H9 (cell line): ENCODE data around the gene DLK2. TPM values are rescaled to one million over a fixed set of nuclear protein-coding genes. Genes with fewer than 3 reads are reported as not detected.

Source experiments
- DNase-seq: peaks from one replicate; pipeline ENCODE4 v3.0.0-alpha.2; 2017
- H2AFZ ChIP-seq: one replicate; pipeline ENCODE4 v1.6.1; 2013; ENCODE audit warnings: mild to moderate bottlenecking, low read length, control low read depth, moderate library complexity
- H2AK5ac ChIP-seq: 2 replicates; pipeline ENCODE4 v1.6.1; 2013; ENCODE audit warnings: low read length, control low read depth, mixed read lengths; ENCODE audit not compliant: insufficient read length
- H2BK120ac ChIP-seq: one replicate; pipeline ENCODE4 v1.6.1; 2013; ENCODE audit warnings: low read depth, mild to moderate bottlenecking, low read length, control low read depth, inconsistent platforms; ENCODE audit not compliant: poor library complexity, severe bottlenecking
- H2BK12ac ChIP-seq: 2 replicates; pipeline ENCODE4 v1.6.1; 2013; ENCODE audit warnings: low read length, control low read depth, mixed read lengths, low read depth; ENCODE audit not compliant: insufficient read length
- H2BK15ac ChIP-seq: 2 replicates; pipeline ENCODE4 v1.6.1; 2013; ENCODE audit warnings: low read depth, low read length, control low read depth
- H2BK20ac ChIP-seq: one replicate; pipeline ENCODE4 v1.6.1; 2013; ENCODE audit warnings: low read depth, mild to moderate bottlenecking, low read length, control low read depth, inconsistent platforms; ENCODE audit not compliant: poor library complexity, severe bottlenecking
- H2BK5ac ChIP-seq: 2 replicates; pipeline ENCODE4 v1.6.1; 2013; ENCODE audit warnings: low read length, control low read depth, mixed read lengths; ENCODE audit not compliant: insufficient read length
- H3K14ac ChIP-seq: 2 replicates; pipeline ENCODE4 v1.6.1; 2013; ENCODE audit warnings: low read length, control low read depth; ENCODE audit not compliant: insufficient read depth
- H3K18ac ChIP-seq: 2 replicates; pipeline ENCODE4 v1.6.1; 2013; ENCODE audit warnings: low read depth, mild to moderate bottlenecking, mixed read lengths, low read length, control low read depth; ENCODE audit not compliant: insufficient read length
- H3K23ac ChIP-seq: 2 replicates; pipeline ENCODE4 v1.6.1; 2013; ENCODE audit warnings: low read length, control low read depth, mixed read lengths, low read depth; ENCODE audit not compliant: insufficient read length
- H3K23me2 ChIP-seq: 2 replicates; pipeline ENCODE4 v1.6.1; 2013; ENCODE audit warnings: low read depth, mild to moderate bottlenecking, mixed read lengths, low read length, control low read depth; ENCODE audit not compliant: insufficient read length, poor library complexity, severe bottlenecking
- H3K27ac ChIP-seq: 2 replicates; pipeline ENCODE4 v1.5.1; 2013; ENCODE audit warnings: low read length, control low read depth, mixed read lengths, low read depth; ENCODE audit not compliant: insufficient read length
- H3K27me3 ChIP-seq: 2 replicates; pipeline ENCODE4 v1.6.1; 2013; ENCODE audit warnings: low read length, control low read depth, inconsistent platforms; ENCODE audit not compliant: insufficient read depth
- H3K4ac ChIP-seq: 2 replicates; pipeline ENCODE4 v1.6.1; 2013; ENCODE audit warnings: low read depth, mild to moderate bottlenecking, control low read depth, inconsistent platforms, low read length, moderate library complexity
- H3K4me1 ChIP-seq: 2 replicates; pipeline ENCODE4 v1.6.1; 2013; ENCODE audit warnings: low read length, control low read depth, inconsistent platforms; ENCODE audit not compliant: insufficient read depth
- H3K4me2 ChIP-seq: 2 replicates; pipeline ENCODE4 v1.6.1; 2013; ENCODE audit warnings: low read length, control low read depth, mixed read lengths; ENCODE audit not compliant: insufficient read length, insufficient read depth
- H3K56ac ChIP-seq: 2 replicates; pipeline ENCODE4 v1.6.1; 2013; ENCODE audit warnings: low read depth, mild to moderate bottlenecking, mixed read lengths, low read length, control low read depth; ENCODE audit not compliant: insufficient read length
- H3K79me1 ChIP-seq: 2 replicates; pipeline ENCODE4 v1.6.1; 2013; ENCODE audit warnings: low read depth, mild to moderate bottlenecking, moderate library complexity, low read length, control low read depth, inconsistent platforms; ENCODE audit not compliant: insufficient read depth, poor library complexity, severe bottlenecking
- H3K79me2 ChIP-seq: 2 replicates; pipeline ENCODE4 v1.6.1; 2013; ENCODE audit warnings: low read length, control low read depth, inconsistent platforms; ENCODE audit not compliant: insufficient read depth
- H3K9ac ChIP-seq: 2 replicates; pipeline ENCODE4 v1.6.1; 2013; ENCODE audit warnings: low read length, control low read depth, mixed read lengths; ENCODE audit not compliant: insufficient read length; ENCODE audit errors: extremely low read depth
- H3K9me3 ChIP-seq: one replicate; pipeline ENCODE4 v1.6.1; 2013; ENCODE audit warnings: low read depth, low read length, inconsistent platforms; ENCODE audit not compliant: control insufficient read depth
- H3T11ph ChIP-seq: one replicate; pipeline ENCODE4 v1.6.1; 2013; ENCODE audit warnings: mild to moderate bottlenecking, low read length, control low read depth, inconsistent platforms
- H4K20me1 ChIP-seq: one replicate; pipeline ENCODE4 v1.6.1; 2013; ENCODE audit not compliant: control insufficient read depth, insufficient read length, insufficient read depth
- H4K5ac ChIP-seq: 2 replicates; pipeline ENCODE4 v1.6.1; 2013; ENCODE audit warnings: low read depth, mild to moderate bottlenecking, mixed read lengths, low read length, control low read depth; ENCODE audit not compliant: insufficient read length
- H4K8ac ChIP-seq: replicated peaks from 2 replicates; pipeline ENCODE4 v1.6.1; 2013; ENCODE audit warnings: low read length, control low read depth, mixed read lengths, low read depth; ENCODE audit not compliant: insufficient read length
- H4K91ac ChIP-seq: 2 replicates; pipeline ENCODE4 v1.6.1; 2013; ENCODE audit warnings: low read depth, mild to moderate bottlenecking, moderate library complexity, mixed read lengths, low read length, control low read depth; ENCODE audit not compliant: insufficient read length
- H3K27ac Mint-ChIP-seq, 3 experiments: 2 replicates in 2 of 3; 3 replicates in 1 of 3; pipeline ENCODE4 v1.8.0; 2020 to 2021; ENCODE audit warnings: mixed read lengths in 3 of 3, mild to moderate bottlenecking in 1 of 3, moderate library complexity in 1 of 3
- H3K27me3 Mint-ChIP-seq: 2 replicates; pipeline ENCODE4 v1.8.0; 2021; ENCODE audit warnings: low read depth, mild to moderate bottlenecking, moderate library complexity, mixed read lengths
- H3K36me3 Mint-ChIP-seq, 3 experiments: 2 replicates in 2 of 3; 3 replicates in 1 of 3; pipeline ENCODE4 v1.8.0; 2020 to 2021; ENCODE audit warnings: low read depth in 3 of 3, mixed read lengths in 3 of 3; ENCODE audit not compliant: insufficient read depth in 1 of 3
- H3K4me1 Mint-ChIP-seq, 2 experiments: 2 replicates each; pipeline ENCODE4 v1.8.0; 2020; ENCODE audit warnings: mixed read lengths in 2 of 2
- H3K4me3 Mint-ChIP-seq, 2 experiments: 2 replicates in 1 of 2; 3 replicates in 1 of 2; pipeline ENCODE4 v1.8.0; 2020 to 2021; ENCODE audit warnings: mild to moderate bottlenecking in 2 of 2, mixed read lengths in 2 of 2, moderate library complexity in 1 of 2
- H3K9me3 Mint-ChIP-seq, 2 experiments: 2 replicates in 1 of 2; 3 replicates in 1 of 2; pipeline ENCODE4 v1.8.0; 2020; ENCODE audit warnings: mild to moderate bottlenecking in 2 of 2, mixed read lengths in 2 of 2, moderate library complexity in 1 of 2
- CTCF ChIP-seq: fragments of 200-600 bp; sonication (generic); conservative IDR thresholded peaks from 3 replicates; pipeline ENCODE4 v1.8.0; 2021; ENCODE audit warnings: antibody characterized with exemption, mild to moderate bottlenecking
- WGBS: extraction: QIAGEN DNeasy Blood & Tissue Kit; methylation state at CpG from one replicate; pipeline ENCODE4 v1.1.7; 2013; ENCODE audit warnings: missing lambda C conversion rate, low lambda C conversion rate, mixed read lengths; ENCODE audit not compliant: insufficient read length; ENCODE audit errors: extremely low coverage; 5-methylcytosine and 5-hydroxymethylcytosine counted together
- total RNA-seq: library from RNA; stranded (reverse); gene quantifications from 2 replicates; pipeline ENCODE4 v1.2.1, GENCODE V29; 2021

The DLK2 gene
- total RNA-seq, 1 experiment from 2014 or later, result 0.96 TPM

DNA sequence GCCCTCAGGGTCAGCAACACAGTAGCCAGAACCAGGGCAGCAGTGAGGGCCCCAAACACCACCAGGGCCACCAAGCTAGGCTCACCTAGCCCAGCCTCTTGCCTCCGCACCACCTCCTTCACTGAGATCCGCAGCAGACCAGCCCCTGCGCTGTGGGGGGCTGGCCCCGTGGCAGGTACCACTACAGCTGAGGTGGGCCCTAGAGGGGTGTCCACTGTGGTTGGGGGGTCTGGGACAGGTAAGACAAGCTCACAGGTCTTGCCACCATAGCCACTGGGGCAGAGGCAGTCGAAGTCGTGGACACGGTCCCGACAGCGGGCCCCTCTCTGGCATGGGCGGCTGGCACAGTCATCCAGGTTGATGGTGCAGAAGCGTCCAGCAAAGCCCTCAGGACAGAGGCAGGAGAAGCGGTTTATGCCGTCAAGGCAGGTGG is 4.6 kb downstream of the DLK2 start:
- no peak overlapping the region for H2BK120ac ChIP-seq
- H2AFZ ChIP-seq, result no peak overlapping the region
- H3K4me2 ChIP-seq, result no peak overlapping the region
- no CpG with 5 or more reads among the region's 13 CpGs for WGBS
- H2BK20ac ChIP-seq, result no peak overlapping the region
- H2BK5ac ChIP-seq, result no peak overlapping the region
- H4K20me1 ChIP-seq, result peaks cover 4% of the 10 kb centered on the region
- no peak overlapping the region for H3K23ac ChIP-seq
- H3K4ac ChIP-seq, result no peak overlapping the region
- H3K23me2 ChIP-seq, result peaks cover 10% of the 10 kb centered on the region
- H3K9ac ChIP-seq, result no peak overlapping the region
- H3K36me3 Mint-ChIP-seq, result peaks cover 0 to 44% (median 40%) of the 10 kb centered on the region in 3 experiments; a peak in 5 of 7 replicates
- H3K27me3 Mint-ChIP-seq, result peaks cover 18% of the 10 kb centered on the region
- no peak overlapping the region for H3K27ac Mint-ChIP-seq
- H3K4me1 Mint-ChIP-seq, result peaks cover 1 to 2% of the 10 kb centered on the region in 2 experiments
- no peak overlapping the region for H3K14ac ChIP-seq
- H3K79me2 ChIP-seq, result no peaks in the 10 kb centered on the region
- H4K5ac ChIP-seq, result no peak overlapping the region
- H3K56ac ChIP-seq, result no peak overlapping the region
- no peak overlapping the region for H2BK15ac ChIP-seq
- H3K9me3 Mint-ChIP-seq, result no peaks in the 10 kb centered on the region; a peak in 1 of 5 replicates
- H3K18ac ChIP-seq, result no peak overlapping the region
- no peak overlapping the region for H4K8ac ChIP-seq
- H3K27ac ChIP-seq, result no peak overlapping the region
- no peak overlapping the region for H3K4me3 Mint-ChIP-seq
- no peak overlapping the region for H3T11ph ChIP-seq
- H3K27me3 ChIP-seq, result peaks cover 2% of the 10 kb centered on the region; the same call in 1 of the 2 replicates
- H3K4me1 ChIP-seq, result no peaks in the 10 kb centered on the region
- H2AK5ac ChIP-seq, result no peak overlapping the region
- H2BK12ac ChIP-seq, result no peak overlapping the region
- TF ChIP-seq CTCF, result no peak
- no peak for DNase-seq
- no peak overlapping the region for H4K91ac ChIP-seq
- H3K9me3 ChIP-seq, result no peaks in the 10 kb centered on the region
- no peaks in the 10 kb centered on the region for H3K79me1 ChIP-seq
